GM10248 (cell line): ENCODE measurements around the gene SEC14L2.

ENCODE experiments used
- CTCF ChIA-PET: fragments of 300-600 bp; sonication (Branson Sonifier 250); formaldehyde crosslinking; extraction: SDS; loops from one replicate; lab custom pipeline; 2021; ENCODE audit warnings: antibody characterized with exemption; lab: Yijun Ruan, JAX
- POLR2A ChIA-PET: fragments of 350-650 bp; sonication (Branson Sonifier 250); formaldehyde crosslinking; extraction: SDS; loops from one replicate; lab custom pipeline; 2020; ENCODE audit warnings: antibody characterized with exemption; lab: Yijun Ruan, JAX
- DNase-seq: peaks from one replicate; pipeline ENCODE4 v3.0.0; 2012; ENCODE audit errors: extremely low spot score
- TF ChIP-seq, protein P1 (sequence below): IDR thresholded peaks from 2 replicates; pipeline ENCODE4 v1.5.1; 2012; ENCODE audit warnings: mild to moderate bottlenecking, low read depth; ENCODE audit errors: extremely low read depth, missing control alignments, control extremely low read depth

SEC14L2 gene

DNA sequence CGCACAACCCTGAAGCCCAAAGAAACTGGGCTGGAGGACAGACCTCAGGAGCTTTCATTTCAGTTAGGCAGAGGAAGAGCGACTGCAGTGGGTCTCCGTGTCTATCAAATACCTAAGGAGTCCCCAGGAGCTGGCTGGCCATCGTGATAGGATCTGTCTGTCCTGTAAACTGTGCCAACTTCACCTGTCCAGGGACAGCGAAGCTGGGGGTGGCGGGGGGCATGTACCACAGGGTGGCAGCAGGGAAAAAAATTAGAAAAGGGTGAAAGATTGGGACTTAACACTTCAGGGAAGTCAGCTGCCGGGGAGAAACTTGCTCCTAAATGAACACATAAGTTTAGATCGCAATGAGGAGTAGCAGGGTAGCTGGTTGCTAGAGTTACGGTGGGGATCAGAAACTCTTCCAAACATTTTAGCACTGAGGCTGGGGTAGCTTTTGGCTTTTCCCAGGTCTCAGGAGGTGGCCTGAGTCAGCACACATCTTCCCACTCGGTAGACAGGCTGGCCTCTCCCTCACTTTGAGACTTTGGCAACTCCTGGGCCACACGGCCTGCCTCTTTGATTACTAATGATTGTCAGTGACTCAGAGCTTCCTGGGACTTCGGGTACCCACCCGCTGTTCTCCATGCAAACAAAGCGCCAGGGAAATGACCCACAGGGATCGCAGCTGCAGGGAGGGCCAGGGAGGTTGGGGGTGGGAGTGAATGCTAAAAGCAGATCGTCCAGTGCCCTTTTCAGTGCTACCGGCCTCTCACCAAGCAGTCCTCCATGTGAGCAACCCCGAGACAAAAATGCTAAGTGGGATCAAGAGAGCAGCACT is 25.9 kb downstream of the SEC14L2 start:
- TF ChIP-seq, protein P1, sequence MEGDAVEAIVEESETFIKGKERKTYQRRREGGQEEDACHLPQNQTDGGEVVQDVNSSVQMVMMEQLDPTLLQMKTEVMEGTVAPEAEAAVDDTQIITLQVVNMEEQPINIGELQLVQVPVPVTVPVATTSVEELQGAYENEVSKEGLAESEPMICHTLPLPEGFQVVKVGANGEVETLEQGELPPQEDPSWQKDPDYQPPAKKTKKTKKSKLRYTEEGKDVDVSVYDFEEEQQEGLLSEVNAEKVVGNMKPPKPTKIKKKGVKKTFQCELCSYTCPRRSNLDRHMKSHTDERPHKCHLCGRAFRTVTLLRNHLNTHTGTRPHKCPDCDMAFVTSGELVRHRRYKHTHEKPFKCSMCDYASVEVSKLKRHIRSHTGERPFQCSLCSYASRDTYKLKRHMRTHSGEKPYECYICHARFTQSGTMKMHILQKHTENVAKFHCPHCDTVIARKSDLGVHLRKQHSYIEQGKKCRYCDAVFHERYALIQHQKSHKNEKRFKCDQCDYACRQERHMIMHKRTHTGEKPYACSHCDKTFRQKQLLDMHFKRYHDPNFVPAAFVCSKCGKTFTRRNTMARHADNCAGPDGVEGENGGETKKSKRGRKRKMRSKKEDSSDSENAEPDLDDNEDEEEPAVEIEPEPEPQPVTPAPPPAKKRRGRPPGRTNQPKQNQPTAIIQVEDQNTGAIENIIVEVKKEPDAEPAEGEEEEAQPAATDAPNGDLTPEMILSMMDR, result no peak
- POLR2A ChIA-PET, result interaction anchor here (0.5 kb wide), 1 partner anchor 58 kb away, joined by 3 read pairs; no protein-coding TSS in a partner anchor
- DNase-seq, result no peak
- CTCF ChIA-PET, result interaction anchor here (1.2 to 14.9 kb wide), 12 partner anchors 8 to 135 kb away, joined by 4 to 111 read pairs (median 10); partner anchors contain the start of genes RNF215 and SEC14L2

DNA sequence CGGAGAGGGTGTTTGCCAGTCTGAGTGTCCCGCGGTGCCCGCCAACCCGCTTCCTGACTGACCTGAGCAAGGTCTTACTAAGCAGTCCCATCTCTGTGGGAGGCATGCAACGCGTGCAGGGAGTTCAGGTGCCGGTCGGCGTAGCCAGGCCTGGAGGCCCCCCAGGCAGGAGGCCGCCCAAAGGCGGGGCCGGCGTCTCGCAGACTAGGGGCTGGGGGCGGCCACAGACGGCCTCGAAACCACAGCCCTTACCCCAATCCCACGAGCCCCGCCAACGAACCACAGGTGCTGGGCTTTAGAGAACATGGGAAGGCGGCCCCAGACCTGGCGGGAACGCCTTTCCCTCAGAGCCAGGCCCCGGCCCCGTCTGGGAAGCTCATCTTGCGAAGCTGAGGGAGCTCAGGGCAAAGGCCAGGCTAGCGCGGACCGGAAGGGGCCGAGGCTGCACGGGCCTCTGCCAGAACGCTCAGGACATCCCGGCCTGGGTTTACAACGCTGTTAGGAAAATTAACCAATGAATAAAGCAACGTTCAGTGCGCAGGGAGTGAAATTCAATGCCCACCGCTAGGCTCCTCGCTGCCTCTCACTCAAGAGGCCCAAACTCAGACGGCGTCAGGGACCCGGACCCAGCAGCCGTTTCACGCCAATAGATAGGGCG is 26.6 kb downstream of the SEC14L2 start:
- DNase-seq, result no peak
- ChIA-PET CTCF (interaction anchor here (1.1 to 14.9 kb wide), 12 partner anchors 8 to 135 kb away, joined by 3 to 111 read pairs (median 11); partner anchors contain the start of genes RNF215 and SEC14L2), POLR2A (interaction anchor here (0.5 to 1.2 kb wide), 3 partner anchors 9 to 69 kb away, joined by 3 to 4 read pairs (median 3); no protein-coding TSS in a partner anchor)
- TF ChIP-seq, protein P1, result no peak

DNA sequence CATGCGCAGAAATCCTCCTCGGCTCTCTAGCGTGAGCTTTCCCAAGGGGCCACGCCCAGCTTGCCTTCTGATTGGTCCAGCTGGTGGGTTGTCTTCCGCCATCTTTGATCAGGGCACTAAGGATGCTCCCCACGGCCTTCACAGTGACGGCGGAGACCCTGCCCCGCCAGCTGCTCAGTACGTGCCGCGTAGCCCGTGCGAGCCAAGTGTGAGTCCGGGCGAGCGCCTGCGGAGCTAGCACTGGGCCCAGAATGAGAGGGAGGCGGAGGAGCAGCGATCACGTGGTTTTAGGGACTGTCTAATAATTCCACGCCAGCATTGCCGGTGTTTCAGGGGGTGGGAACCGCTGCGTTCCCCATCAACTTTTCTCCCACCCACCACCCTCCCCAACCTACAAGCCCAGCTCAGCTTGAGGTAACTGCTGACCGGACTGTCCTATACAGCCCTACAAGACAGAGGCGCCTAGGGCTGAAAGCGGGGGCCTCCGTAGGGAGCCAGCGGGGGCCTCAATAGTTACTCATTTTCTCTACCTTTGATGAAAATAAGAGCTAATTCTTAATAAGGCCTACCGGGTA is 27.2 kb downstream of the SEC14L2 start:
- ChIA-PET CTCF (interaction anchor here (1.1 to 14.9 kb wide), 12 partner anchors 10 to 161 kb away, joined by 3 to 111 read pairs (median 11); partner anchors contain the start of genes RNF215 and SEC14L2), POLR2A (interaction anchor here (0.6 to 1.2 kb wide), 2 partner anchors 10 to 69 kb away, joined by 3 to 4 read pairs; no protein-coding TSS in a partner anchor)
- DNase-seq, result peak; percentile 98
- TF ChIP-seq, protein P1, result no peak

DNA sequence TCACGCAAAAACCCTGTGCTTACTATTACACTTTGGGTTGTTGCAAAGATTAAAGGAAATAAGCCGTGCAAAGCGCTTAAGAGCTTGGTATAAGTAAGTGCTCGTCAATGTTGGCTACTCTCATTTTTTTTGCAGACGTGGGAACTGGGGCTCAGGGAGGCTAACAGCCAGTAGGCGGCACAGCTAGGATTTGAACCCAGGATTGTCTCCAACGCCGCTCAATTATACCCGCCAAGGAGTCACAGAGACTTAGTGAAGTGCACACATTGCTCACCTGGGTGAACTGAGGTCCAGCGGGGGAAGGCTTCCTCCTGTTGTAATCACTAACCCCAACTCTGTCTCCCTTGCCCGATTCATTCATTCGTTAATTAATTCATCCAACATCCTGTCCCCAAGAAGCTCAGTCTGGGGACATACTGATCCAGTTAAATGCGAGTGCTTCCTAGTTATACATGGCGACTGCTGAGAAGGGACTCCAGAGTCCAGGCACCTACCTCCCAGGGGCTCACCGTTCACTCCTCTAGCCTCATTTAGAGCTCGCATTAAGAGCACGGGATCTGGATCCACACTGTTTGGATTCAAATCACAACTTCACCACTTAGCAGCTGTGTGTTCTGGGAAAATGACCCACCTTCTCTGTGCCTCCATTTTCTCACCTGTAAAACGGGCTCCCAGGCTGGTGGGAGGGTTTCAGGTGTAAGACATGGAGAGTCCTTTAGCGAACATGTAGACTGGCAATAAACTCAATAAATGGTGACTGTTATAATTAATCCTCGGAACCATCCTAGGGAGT is 27.9 kb downstream of the SEC14L2 start:
- no peak for DNase-seq
- CTCF ChIA-PET, result interaction anchor here (1.1 to 14.9 kb wide), 11 partner anchors 11 to 162 kb away, joined by 3 to 111 read pairs (median 11); partner anchors contain the start of gene SEC14L2
- TF ChIP-seq, protein P1, result no peak
- POLR2A ChIA-PET, result interaction anchor here (1.2 kb wide), 1 partner anchor 11 kb away, joined by 3 read pairs; no protein-coding TSS in a partner anchor

DNA sequence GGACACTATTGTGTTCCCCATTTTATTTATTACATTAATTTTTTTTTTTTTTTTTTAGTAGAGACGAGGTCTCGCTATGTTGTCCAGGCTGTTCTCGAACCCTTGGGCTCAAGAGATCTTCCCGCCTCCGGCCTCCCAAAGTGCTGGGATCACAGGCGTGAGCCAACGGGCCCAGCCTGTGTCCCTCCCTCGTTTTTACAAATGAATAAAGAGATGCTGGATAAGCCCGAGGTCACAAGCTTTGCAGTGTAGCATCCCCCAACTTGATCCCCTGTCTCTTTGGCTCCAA is 28.5 kb downstream of the SEC14L2 start:
- no peak for DNase-seq
- TF ChIP-seq, protein P1, result no peak
- CTCF ChIA-PET, result interaction anchor here (1.5 to 14.9 kb wide), 7 partner anchors 10 to 162 kb away, joined by 4 to 111 read pairs (median 21); partner anchors contain the start of gene SEC14L2
- POLR2A ChIA-PET, result no interaction called here
